D721Med (cell line): ENCODE results near the gene EIF4E3.

Experiments
- DNase-seq: peaks from one replicate; pipeline ENCODE4 v3.0.0; 2011; ENCODE audit warnings: low spot score; ENCODE audit not compliant: insufficient read length
- FAIRE-seq: peaks from 2 replicates; lab custom pipeline; 2011; peaks lifted over from hg19 to GRCh38; lab: Jason Lieb, UNC
- TF ChIP-seq, protein P1 (sequence below): IDR thresholded peaks from 2 replicates; pipeline ENCODE4 v1.5.1; 2012; ENCODE audit warnings: mild to moderate bottlenecking, control low read depth; ENCODE audit not compliant: insufficient read depth; ENCODE audit errors: missing control alignments

The EIF4E3 gene

GRCh38 chr3:71680603-71681002 lies 44.6 kb downstream of the EIF4E3 start:
- DNase-seq (no peak), FAIRE-seq (no peak)
- TF ChIP-seq, protein P1, sequence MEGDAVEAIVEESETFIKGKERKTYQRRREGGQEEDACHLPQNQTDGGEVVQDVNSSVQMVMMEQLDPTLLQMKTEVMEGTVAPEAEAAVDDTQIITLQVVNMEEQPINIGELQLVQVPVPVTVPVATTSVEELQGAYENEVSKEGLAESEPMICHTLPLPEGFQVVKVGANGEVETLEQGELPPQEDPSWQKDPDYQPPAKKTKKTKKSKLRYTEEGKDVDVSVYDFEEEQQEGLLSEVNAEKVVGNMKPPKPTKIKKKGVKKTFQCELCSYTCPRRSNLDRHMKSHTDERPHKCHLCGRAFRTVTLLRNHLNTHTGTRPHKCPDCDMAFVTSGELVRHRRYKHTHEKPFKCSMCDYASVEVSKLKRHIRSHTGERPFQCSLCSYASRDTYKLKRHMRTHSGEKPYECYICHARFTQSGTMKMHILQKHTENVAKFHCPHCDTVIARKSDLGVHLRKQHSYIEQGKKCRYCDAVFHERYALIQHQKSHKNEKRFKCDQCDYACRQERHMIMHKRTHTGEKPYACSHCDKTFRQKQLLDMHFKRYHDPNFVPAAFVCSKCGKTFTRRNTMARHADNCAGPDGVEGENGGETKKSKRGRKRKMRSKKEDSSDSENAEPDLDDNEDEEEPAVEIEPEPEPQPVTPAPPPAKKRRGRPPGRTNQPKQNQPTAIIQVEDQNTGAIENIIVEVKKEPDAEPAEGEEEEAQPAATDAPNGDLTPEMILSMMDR = no peak

- TF ChIP-seq, protein P1 = no peak
- DNase-seq (no peak), FAIRE-seq (no peak)
These were observed 48.3 kb downstream of the EIF4E3 start for GRCh38 chr3:71676931-71677330.

DNA sequence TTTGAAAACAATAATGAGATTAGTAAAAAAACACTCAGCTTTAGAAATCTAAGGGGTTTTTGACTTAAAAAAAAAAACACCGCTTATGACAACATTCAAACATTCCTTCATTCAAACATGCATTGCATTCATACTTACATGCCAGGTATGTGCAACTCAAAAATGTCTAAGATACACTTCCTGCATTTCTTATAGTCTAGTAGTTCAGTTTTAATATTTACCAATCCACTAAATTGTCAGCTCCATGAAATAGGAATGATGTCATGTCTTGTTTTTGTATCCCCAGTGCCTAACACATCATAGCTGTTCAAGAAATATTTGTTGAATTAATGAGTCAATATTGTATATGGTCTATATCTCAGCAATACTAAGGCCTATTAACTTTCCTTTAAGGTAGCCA lies 51.7 kb downstream of the EIF4E3 start:
- FAIRE-seq (no peak), DNase-seq (no peak)
- TF ChIP-seq, protein P1 = no peak

GRCh38 chr3:71672807-71673206 lies 52.4 kb downstream of the EIF4E3 start:
- TF ChIP-seq, protein P1 = no peak
- no peak for FAIRE-seq
- DNase-seq = no peak

GRCh38 chr3:71672340-71672739 lies 52.9 kb downstream of the EIF4E3 start:
- FAIRE-seq (no peak), DNase-seq (no peak)
- TF ChIP-seq, protein P1 = no peak

GRCh38 chr3:71671216-71671845 lies 53.9 kb downstream of the EIF4E3 start:
- DNase-seq = no peak
- FAIRE-seq = no peak
- TF ChIP-seq, protein P1 = no peak

DNA sequence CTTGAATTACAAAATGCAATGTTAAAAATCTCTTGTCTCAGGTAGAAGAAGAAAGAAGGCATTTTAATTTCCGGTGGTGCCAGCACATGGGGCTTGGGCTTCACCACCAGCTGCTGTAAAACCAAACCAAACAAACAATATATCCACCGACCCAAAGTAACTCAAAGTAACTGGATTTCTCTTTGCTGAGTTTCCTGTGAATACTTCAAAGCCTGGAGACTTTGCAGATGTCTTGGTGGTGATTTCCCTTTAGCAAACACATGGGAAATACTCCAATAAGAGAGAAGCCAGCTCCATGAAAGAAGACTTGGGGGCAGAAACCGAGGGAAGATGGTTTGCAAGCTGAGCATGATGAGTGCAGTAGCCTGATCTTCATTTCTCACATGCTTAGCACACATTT lies 62.6 kb downstream of the EIF4E3 start:
- FAIRE-seq = no peak
- TF ChIP-seq, protein P1 = no peak
- no peak for DNase-seq
